Kidney glomerular epithelial cell (primary cell): ENCODE data around the gene AOPEP.

Experiments used
- DNase-seq: peaks from one replicate; lab custom pipeline; 2025; lab: John Stamatoyannopoulos, UW

AOPEP gene

DNA sequence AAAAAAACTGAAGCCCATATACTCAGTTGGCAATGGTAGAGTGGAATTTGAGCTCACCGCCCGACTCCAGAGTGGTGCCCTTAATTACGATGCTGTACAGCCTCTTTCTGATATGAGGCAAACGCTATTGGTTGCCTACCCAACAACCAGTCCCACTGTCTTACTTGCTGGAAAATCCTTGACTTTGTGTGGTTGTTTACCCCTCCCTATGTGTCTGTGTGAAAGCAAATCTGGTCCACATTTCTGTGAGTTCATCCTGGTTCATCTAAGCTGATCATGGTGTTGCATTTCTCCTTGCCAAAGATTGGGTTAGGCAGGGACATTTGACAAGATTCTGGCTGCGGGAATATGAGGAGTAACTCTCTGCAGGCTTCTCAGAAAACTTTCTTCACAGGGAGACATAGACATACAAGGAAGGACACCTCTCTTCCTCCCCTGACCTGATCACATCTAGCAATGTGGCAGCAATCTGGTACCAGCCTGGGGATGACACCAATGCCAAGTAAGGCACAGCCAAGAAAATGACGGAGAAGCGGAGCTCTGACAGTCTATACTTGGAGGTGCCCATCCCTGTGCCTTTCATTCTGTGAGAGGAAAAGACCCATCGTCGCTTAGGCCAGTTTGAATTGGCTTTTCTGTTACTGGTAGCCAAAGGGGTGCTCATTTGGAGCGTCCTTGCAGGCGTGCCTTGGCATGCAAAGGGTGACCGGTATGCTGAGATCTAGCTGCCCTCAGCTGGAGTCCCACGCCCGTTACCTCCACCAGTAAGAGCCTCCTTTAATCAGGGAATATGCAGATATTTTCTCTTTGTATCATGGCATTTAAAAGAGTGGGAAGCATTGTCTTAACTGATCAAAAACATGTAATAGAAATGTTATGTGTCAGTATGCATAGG, 124.3 kb downstream of the AOPEP start:
- DNase-seq: no peak

DNA sequence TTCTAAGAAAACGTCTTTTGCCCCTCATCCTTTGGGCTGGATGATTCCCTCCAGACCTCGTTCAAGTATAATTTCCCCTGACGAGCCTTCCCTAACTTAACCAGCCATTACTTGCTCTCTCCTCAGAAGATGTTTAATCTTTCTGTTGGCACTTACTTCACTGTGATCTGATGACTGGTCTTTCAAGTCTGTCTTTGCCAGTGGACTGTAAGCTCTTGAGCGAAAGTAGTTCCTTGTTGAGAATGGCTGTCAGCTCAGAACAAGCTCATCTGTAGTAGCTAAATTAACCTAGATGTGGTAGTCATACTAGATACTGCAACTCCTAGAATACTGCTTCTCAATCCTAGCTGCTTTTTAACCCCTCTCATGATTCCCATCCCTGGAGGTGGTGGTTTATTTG, 125.0 kb downstream of the AOPEP start:
- DNase-seq: no peak

DNA sequence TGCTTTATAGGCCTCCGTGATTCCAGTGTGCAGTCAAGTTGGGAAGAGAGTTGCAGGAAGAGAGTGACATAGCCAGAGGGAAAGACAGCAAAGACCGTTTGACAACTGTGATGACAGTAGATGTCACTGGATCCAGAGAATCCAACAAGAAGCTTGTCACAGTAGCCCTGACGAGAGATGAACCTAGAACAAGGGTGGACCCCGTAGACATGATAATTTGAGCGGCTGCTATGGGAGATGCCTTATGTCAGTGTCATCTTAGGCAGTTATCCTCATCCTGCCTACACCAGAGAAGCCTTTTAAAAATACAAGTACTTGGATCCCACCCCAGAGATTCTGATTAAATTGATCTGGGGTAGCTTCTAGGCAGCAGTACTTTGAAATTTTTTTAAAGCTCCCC, 125.4 kb downstream of the AOPEP start:
- DNase-seq: no peak

DNA sequence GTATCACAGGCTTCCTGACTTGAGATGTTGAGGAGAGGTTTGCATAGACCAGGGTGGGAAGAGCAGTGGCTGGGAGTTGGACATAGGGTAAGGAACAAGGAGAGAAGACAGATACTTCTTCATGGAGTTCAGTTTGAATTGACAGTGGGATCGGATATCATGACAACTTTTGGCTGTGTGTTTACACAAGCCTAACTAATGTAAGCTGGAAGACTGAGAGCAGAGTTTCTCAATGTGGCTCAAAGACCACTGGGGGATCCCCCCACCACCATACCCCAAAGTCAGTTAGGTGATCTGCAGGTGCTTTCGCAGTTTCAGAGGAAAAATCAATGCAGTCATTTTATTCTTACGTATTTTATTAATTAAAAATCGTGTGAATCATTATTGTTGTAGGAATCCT, 125.9 kb downstream of the AOPEP start:
- no peak for DNase-seq

DNA sequence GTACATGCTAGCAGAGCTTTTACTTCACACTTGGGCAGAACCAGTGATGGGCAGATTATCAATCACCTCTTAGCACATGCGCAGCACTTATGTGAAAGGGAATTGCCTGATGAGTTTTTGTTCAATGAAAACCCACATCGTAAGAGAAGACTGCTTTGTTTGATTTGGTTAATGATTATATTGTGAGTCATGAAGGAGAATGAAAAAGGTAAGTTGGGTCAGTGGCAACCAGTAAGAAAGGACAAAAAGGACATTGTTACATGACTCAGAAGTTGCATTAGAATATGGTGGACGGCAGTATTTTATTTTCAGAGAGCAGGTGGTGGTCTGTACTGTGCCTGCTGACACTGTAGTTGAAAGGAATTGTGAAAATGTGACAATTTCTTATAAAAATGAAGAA, 127.4 kb downstream of the AOPEP start:
- DNase-seq: peak; percentile 88

DNA sequence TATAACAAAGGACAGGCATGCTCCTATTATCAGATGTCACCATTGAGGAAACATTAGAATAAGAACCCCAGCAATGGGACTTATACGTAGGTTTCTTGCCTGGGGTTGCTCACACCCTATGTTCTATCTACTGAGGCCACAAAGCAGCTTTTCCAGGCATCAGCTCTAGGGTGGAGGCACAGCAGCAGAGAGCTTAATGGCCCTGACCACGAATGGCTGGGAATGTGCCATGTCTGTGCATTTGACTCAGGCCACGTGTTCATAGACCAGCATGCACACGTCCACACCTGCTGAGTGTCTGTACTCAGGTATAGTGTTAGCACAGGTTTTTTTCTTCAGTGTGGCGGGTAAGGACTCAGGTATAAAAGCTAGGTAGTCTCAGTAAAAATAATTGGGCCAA, 129.4 kb downstream of the AOPEP start:
- DNase-seq: no peak

DNA sequence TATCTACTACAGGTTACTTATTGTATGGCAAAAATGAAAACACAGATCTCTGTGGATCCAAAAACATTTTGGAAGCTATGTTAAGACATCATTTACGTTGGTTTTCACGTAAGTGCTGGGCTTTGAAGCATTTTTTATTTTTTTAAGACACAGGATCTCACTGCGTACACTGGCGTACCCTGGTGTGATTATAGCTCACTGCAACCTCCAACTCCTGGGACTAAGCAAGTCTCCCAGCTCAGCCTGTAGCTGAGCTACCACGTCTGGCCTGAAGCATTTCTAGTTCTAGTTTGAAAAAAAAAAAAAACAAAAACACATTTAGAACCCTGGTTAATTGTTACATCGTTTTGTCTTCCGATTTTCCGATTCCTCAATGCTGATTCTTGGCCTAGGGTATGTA, 131.3 kb downstream of the AOPEP start:
- no peak for DNase-seq

DNA sequence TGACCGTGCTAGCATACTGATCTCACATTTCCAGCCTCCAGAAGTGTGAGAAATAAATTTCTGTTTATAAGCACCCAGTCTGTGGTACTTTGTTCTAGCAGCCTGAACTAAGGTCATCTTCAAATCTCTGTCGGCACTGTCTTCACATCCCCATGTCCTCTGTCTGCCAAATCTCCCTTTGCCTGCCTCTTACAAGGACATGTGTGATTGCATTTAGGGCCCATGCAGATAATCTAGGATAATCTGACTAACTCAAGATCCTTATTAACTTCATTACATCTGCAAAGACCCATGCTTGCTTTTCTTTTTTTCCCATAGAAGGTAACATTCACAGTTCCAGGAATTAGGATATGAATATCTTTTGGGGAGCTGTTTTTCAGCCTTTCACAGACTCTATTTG, 132.7 kb downstream of the AOPEP start:
- DNase-seq: no peak

DNA sequence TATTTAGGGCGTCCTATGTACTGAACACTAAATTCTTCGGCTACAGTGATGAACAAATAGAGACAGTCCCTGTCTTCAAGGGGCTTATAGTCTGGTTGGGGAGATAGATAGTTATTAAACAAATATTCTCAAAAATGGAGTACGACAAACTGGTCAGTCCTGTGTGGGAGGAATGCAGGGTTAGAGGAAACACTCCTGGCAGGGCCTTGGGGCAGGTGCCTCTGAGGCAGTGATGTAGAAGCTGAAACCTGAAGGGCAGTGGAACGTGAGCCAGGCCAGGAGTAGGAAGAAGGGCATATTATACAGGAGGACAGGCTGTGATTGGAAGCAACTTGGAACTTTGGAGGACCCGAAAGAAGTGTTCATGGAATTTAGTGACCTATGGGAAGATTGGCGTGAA, 133.4 kb downstream of the AOPEP start:
- DNase-seq: no peak

DNA sequence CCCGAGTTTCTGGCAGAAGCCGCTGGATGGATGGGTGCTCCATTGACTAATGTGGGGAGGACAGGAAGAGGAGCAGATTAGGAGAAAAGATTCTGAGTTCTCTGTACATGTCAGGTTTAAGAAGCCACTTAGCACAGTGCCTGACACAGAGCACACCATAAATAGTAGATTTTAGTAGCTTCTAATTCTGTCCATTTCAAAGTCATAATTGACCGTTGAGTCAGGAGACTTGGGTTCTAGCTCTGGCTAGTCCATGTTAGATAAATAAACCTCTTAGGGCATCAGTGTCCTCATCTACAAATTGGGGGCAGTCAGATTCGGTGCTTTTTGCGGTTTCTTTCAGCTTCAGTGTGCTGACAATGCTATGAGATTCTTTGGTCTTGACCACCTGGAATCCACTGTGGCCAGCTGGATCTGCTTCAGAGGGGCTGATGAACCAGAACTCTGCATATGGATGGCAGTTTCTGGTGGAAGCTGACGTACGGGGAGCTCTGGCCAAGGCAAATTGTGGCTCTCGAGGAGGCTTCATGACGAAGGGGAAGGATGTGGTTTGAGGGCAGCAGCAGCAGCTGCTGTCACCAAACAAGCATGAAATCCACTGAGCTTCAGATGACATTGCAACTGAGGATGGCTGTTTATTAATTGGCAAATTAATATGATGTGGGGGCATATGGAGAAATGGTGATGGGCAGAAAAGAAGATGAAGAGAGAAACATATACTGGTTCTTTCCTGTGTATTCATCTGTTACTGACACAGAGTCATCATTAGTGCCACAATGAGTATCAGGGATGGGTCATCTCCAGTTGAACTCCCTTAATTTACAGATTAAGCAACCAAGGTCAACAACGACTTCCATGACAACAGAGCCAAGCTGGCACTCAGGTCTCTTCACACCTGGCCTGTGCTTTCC, 134.4 kb downstream of the AOPEP start:
- no peak for DNase-seq

DNA sequence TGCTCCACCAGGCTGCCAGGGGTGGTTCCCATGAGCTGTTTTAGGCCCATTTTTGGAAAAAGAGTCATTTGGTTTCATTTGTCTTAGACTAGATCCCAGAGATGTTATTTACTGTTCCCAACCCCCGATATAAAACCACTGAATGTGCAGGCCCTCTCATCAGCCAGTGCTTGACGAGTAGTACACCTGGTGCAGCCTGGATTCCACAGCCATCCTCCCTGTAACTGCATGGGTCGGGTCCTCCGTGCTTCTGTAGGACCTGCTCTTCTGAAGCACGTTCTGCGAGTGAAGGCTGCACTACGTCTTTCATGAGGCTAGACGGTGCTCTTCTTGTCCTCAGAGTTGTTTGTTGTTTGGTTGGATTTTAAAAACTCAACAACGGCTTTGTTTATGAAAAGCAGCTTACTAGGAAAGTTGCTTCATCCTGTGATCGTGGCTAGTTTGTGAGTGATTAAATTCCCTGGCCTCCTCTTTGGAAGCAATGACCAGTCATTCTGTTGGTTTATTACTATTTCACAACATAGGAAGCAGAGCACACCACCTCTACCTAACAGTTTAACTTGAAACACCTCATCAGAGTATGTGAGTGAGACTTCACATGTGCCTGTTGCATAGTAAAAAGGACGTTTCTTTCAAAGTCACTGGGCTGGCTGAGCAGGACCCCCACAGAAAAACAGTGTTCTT, 135.2 kb downstream of the AOPEP start:
- DNase-seq: peak; percentile 25

DNA sequence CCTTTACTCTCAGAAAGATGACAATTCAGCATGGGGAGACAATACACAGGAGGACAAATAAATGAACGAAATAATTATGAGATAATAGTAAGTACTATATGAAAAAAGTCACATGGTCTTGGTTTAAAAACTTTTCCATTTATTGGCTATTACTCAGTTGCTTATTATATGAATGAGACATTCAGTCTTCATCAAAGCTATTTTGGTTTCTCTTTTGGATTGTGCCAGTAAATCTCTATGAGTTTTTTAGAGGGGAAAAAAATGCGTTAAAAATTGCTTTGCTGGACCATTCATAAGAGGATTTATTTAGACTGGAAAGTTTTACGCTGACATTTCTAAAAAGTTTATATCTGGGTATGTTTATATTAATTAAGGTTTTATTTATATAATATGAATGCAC, 137.7 kb downstream of the AOPEP start:
- no peak for DNase-seq

DNA sequence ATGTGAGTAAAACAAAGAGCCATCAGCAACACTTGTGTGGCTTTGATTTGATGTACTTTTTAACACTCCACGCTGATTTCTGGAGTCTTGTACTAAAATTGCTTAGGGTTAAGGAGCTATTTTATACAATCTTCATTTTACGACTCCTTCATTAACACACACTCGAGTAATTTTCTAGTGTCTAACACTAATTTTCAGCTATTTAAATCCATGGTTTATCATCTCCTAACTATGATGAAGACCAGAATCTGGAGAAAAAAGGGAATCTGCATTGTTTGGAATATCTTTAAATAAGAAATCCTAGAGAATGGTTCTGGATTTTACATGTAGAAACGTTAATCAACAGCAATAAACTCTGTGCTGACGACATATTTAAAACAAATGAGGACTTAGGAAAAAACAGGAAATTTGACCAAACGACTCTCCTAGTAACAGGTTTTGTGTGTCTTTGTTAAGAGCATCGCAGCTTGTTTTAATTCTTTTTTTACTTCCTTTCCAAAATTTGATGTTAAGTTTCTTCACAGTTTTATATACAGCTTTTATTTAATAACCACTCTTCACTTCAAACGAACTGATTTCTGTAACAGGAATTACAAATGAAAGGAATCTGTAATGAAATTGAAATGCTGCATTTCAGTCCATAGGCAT, 138.5 kb downstream of the AOPEP start:
- no peak for DNase-seq

DNA sequence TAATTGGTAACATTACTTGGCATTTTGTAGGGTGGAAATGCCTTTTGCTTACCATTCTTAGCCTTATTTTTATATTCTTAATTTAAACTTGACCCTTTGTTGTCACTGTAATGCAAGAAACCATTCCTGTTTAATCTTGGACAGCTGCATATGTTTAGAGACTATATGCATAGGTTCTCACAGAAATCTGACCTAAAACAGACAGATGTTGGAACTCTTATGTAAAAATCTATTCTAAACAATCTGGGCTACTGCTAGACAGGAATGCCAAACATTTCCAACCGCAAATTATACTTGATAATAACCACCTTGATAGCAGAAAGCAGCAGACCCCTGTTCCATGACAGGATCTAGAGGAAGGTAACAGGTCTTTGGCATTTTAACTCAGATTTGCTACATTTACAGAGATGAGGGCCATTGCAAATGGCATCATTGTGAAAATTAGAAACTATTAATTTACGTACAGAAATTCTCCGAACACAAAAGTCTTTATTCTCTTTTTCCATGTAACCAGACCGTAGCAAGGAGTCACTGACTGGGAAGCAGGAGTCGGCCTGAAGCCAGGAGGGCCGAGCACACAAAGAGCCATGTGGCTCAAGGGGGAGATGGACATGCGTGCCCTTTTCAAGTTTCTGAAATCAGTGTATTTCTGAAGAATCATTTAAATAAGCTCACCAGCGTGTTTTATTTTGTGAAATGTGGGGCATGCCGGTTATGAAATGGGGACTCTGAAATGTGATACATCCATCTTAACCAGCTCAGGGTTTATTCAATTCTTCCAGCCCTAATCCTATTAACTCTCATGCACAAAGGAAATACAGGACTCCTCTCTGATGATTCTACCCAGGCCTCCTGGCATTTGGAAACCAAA, 139.3 kb downstream of the AOPEP start:
- peak; percentile 53 for DNase-seq

DNA sequence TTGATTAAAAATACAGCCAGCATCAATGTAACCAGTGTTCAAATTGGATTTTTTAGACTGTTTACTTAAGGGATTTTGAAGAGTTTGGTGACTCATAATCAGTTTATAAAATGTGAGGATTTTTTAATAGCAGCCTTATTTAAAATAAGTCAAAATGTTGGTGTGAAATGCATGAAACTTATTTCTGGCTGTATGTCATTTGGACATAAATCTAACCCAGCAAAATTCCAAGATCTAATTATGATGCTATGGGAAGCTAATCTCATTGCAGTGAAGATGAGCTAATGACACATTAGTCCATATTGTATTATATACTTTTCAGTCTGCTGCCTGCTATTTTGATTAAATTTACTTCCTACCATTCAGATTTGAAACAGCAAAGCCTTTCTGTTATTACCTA, 140.3 kb downstream of the AOPEP start:
- no peak for DNase-seq

DNA sequence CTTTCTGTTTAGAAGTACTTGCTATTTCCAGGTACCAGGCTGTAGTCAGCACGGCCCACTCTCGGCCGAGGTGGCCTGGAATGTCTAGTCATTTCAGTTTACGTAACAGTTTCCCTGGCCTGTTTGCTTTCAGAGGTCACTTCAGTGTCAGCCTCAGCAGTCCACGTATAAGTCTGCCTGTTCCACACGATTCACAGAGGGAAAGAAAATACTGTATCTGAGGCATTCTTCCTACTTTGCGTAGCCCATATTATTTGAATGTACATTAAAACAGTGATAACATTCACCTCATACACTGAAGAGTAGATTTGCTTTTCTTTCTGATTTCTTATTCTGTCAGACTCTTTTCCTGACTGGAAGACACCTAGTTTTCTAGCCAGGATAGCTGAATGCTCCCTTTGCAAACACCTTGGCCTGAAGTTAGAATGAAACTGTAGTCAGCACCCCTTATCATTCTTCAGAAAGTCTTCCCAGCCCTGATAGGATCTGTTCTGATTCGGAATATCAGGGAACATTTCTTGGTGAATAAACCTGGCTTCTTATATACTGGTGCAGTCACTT, 140.9 kb downstream of the AOPEP start:
- DNase-seq: peak; percentile 82

DNA sequence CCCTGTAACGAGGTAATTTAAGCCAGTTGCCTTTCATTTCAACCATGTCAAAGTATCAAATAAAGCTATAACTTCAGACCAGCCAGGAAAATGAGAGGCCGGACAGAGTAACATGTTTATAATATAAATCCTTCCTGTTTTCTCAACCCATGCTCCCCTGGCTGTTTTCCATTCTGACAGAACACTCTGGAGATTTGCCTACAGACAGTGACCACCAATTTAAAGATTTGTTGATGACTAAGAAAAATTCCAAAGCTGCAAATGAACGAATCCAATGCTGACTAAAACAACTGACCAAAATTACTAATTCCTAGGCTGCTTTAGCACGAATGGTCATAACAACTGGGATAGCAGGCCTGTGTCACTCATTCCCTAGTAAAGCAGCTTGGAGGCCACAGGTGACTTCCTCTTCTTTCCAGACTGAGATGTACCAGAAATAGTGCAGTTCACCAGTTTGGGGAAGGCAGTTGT, 141.4 kb downstream of the AOPEP start:
- peak; percentile 90 for DNase-seq

DNA sequence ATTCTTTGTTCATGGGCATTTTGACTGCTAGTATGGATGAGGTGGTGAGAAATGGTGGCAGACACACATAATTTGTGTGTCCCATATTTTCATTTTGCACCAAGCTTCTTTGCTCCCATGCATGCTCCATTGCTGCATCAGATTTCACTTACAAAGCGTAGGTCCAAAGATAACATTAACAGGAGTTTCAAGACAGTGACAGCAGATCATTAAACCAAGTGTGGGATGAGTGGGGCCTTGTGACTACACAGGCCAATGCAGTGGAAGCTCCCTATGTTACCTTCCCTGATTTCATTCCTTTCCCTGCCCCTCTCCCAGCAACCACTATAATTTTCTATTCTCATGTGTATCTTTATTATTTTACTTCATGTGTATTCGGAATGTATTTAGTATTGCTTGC, 142.0 kb downstream of the AOPEP start:
- DNase-seq: peak; percentile 30

DNA sequence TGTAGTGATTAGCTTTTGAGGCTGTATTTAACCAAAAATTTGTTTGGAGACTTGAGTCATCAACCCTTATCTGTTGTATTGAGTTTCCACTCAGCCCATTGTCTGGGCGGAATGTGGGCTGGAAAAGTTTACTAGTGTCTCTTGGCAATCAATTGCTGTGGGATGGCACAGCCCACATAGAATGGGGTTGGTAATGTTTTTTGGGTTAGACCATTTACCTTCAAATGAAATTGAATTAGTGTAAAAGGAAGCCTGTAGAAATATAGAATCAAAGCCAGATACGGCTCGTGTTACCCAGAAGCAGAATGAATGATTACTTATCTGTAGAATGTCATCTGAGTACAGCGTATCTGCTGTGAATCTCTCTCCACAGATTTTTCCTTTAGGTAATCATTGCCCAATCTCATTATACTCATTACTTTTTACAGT, 142.9 kb downstream of the AOPEP start:
- DNase-seq: peak; percentile 22

DNA sequence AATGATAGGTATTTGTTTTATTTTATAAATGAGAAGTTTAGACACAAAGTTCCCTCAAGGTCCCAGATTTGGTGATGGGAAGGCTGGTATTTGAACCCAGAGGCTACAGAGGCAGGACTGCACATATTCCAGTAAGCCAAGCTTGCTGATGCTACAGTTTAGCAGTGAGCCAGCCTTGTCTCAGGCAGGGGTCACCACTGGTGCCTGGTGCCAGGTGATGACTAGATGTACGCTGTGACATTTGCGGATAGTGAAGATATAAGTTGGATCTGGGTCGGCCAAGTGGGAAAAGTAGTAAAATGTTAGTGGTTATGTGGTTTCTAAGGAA, 143.9 kb downstream of the AOPEP start:
- DNase-seq: no peak
